GM20000 (cell line): ENCODE data around the gene GPC3.

Experiments
- DNase-seq: peaks from one replicate; pipeline ENCODE4 v3.0.0; 2012; ENCODE audit warnings: low spot score
- TF ChIP-seq, protein P1 (sequence below): IDR thresholded peaks from 2 replicates; pipeline ENCODE4 v1.5.1; 2012; ENCODE audit warnings: mild to moderate bottlenecking, control low read depth; ENCODE audit errors: extremely low read depth, missing control alignments

GPC3 gene

DNA sequence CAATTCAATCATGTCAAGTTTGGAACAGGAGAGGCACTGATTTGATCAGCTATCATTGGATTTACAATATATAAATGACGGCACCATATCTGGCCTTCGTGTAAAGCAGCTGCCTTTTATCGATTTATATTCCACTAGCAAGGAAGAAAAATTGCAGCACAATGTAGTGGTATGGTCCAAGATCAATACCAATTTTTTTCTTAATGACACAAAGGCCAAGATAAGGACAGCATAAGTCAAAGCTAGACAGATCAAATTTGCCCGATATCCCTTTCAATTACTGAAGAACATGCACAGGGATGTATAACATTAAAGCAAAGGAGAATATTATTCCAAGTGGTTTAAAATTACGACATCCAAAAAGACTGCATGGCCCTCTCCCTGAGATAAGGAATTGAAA is 167.4 kb downstream of the GPC3 start:
- DNase-seq = no peak
- TF ChIP-seq, protein P1, sequence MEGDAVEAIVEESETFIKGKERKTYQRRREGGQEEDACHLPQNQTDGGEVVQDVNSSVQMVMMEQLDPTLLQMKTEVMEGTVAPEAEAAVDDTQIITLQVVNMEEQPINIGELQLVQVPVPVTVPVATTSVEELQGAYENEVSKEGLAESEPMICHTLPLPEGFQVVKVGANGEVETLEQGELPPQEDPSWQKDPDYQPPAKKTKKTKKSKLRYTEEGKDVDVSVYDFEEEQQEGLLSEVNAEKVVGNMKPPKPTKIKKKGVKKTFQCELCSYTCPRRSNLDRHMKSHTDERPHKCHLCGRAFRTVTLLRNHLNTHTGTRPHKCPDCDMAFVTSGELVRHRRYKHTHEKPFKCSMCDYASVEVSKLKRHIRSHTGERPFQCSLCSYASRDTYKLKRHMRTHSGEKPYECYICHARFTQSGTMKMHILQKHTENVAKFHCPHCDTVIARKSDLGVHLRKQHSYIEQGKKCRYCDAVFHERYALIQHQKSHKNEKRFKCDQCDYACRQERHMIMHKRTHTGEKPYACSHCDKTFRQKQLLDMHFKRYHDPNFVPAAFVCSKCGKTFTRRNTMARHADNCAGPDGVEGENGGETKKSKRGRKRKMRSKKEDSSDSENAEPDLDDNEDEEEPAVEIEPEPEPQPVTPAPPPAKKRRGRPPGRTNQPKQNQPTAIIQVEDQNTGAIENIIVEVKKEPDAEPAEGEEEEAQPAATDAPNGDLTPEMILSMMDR = no peak

DNA sequence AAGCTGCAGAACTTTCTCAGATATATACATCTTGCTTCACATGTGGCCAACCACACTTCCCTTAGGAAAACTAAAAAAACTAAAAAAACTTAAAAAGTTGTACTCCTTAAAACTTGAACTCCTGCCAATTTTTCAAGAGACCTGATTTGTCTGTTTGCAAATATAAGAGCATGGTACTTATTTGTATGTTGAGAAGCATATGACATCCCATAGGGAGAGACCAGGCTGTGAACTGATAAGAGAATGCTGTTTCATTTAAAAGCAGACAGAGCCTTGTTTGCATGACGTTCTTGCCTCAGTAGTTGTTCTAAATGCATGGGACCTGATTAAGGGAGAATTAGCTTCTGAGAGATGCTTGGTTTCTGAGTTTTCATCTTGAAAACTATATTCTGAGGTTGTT is 169.9 kb downstream of the GPC3 start:
- TF ChIP-seq, protein P1 = no peak
- DNase-seq = no peak

DNA sequence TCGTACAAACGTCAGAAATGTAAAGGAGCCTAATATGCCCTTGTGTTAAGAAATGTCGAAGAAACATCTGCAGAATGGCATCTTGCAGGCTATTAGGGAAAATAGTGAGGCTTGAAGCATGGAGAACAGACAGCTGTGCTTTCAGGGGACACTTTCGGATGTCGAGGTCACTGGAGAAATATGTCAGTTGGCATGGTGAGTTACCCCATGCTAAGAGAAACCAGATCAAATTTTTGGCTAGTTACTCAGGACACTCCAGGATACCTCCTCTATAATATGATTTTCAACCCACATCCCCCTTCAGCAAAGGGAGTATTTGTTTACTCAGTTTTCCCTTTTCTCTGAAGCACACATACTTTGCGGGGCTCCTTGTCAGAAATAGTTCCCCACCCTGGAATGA is 171.4 kb downstream of the GPC3 start:
- no peak for DNase-seq
- TF ChIP-seq, protein P1 = no peak

DNA sequence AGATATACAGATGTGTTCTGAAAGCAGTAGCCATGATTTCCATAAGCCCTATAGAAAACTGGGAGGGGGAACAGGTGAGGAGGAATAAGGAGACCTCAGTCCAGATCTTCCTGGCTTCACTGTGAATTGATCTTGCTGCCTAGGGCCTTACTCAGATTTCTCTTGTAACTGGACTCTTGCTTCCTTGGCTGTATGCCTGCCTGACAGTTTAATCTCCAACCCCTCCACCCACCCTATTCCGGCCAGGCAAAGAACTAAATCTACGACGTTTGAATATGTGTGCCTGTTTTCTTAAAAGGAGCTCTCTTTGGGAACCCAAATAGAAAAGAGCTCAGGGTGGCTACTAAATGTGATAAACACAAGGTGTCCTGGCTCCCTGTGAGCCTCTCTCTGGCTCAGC is 173.0 kb downstream of the GPC3 start:
- DNase-seq = no peak
- TF ChIP-seq, protein P1 = no peak

DNA sequence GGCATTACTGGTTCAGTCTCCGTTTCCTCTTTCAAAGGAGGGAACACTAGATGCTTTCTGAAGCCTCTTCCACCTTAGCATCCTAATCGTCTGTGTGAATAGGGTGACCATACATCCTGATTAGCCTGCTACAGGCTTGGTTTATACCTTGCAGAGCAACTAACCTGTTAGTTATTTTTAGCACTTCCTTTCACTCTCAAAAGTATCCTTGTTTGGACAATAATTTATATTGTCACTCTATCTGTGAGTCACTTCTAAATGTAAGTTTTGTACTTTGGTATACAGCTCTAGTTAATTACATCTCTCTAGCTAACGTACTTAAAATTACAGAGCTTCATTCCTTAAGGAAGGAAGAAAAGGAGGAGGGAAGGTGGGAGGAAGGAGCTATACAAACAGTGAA is 174.5 kb downstream of the GPC3 start:
- DNase-seq = no peak

DNA sequence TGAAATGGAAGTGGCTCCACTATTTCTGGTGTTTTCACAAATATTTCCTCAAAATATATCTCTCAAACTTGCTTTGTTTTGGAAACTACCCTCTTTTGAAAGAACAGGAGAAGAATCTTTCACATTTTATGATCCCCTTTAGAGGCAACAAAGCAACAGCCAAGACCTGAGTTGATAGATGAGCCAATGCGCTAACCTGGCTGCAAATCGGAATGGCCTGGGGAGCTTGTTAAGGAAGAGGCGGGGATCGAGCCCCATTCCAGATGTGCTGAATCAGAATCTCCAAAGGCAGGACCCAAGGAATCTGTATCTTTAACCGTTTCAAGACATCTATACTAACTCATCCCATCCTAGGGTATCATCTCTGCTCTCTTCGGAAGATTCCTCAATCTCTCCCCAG is 181.3 kb downstream of the GPC3 start:
- TF ChIP-seq, protein P1 = no peak
- DNase-seq = no peak

More for the DNA sequence above, 174.5 kb downstream of the GPC3 start:
- TF ChIP-seq, protein P1 = no peak

DNA sequence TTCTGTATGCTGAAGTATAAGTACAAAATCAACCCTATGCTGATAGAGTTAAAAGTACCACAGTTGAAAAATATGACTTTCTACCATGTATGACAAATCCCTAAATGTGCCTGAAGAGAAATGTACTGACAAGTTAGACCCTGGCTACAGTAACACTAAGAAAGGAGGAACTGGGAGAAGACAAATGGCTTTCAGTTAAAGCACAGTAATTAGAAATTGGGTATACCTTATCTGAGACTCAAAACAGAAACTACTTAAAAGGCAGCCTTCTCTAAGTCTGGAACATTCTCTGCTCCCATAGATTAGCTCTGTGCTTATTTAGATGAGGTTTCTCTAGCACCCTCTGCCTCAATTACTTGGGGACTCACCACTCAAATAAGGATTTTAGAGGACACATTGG is 189.1 kb downstream of the GPC3 start:
- TF ChIP-seq, protein P1 = no peak
- no peak for DNase-seq
